ENCODE data around the gene CDH23.

DNA sequence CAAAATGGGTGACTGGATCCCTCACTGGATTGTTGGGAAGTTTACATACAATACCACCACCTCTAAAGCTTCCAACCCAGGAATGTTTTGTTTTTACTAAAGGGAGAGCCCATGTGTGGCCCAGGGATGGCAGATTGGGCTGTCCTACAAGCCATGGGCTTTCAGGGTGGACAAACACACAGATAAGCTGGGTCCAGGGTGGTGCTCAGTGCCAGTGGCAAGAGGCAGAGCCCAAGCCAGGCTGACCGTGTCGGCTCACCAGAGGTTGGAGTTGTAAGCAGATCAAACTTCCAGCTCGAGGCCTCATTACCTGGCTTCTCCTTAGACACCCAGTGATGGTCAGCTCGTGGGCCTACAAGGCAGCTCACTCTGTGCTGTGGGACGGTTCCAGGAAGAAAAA, 52.3 kb downstream of the CDH23 start:
- TF ChIP-seq, protein P1, sequence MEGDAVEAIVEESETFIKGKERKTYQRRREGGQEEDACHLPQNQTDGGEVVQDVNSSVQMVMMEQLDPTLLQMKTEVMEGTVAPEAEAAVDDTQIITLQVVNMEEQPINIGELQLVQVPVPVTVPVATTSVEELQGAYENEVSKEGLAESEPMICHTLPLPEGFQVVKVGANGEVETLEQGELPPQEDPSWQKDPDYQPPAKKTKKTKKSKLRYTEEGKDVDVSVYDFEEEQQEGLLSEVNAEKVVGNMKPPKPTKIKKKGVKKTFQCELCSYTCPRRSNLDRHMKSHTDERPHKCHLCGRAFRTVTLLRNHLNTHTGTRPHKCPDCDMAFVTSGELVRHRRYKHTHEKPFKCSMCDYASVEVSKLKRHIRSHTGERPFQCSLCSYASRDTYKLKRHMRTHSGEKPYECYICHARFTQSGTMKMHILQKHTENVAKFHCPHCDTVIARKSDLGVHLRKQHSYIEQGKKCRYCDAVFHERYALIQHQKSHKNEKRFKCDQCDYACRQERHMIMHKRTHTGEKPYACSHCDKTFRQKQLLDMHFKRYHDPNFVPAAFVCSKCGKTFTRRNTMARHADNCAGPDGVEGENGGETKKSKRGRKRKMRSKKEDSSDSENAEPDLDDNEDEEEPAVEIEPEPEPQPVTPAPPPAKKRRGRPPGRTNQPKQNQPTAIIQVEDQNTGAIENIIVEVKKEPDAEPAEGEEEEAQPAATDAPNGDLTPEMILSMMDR (conservative IDR thresholded peaks at IDR 0.05 in 1 of 2, IDR thresholded peaks at IDR 0.05 in 1 of 2; ENCODE audit: extremely low read depth in 1 of 2, insufficient read depth in 1 of 2, low read depth in 1 of 2, low read length in 2 of 2): no peak
- no peak for TF ChIP-seq EZH2 (IDR thresholded peaks at IDR 0.05; ENCODE audit: borderline replicate concordance, low read length)
